Breast epithelium (tissue), 3 donors: ENCODE data around the gene PTPRU.

ENCODE experiments used
- POLR2AphosphoS5 ChIP-seq, 3 donors: sonication (generic); formaldehyde crosslinking; IDR thresholded peaks; one replicate each; pipeline ENCODE4 v1.6.1; 2017; ENCODE audit warnings: antibody characterized with exemption in 3 of 3
- TF ChIP-seq, protein P1 (sequence below), 3 donors: fragments of 450-650 bp; IDR thresholded peaks; one replicate each; pipeline ENCODE4 v1.5.1; 2016 to 2017; ENCODE audit warnings: antibody characterized with exemption in 3 of 3, mild to moderate bottlenecking in 3 of 3, moderate library complexity in 3 of 3

DNA sequence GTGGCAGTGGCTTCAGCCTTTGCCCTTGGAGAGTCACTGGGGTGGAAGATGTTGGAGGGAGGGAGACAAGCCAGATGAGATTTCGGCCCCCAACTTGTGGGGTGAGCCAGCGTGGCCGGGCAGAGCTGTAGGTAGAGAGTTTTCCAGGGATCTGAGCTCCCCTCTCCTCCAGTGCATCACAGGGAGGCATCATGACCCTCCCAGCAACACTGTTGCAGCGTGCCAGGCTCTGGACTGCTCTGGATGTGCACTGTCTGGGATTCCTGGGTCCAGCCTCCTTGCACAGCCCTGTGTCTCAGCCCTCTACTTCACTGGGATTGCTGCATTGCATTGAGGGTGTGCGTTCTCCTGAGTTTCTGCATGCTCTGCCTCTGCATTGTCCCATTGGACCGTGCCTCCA is 8.9 kb downstream of the PTPRU start:
- no peak for TF ChIP-seq POLR2AphosphoS5 (IDR thresholded peaks at IDR 0.05)
- TF ChIP-seq, protein P1, sequence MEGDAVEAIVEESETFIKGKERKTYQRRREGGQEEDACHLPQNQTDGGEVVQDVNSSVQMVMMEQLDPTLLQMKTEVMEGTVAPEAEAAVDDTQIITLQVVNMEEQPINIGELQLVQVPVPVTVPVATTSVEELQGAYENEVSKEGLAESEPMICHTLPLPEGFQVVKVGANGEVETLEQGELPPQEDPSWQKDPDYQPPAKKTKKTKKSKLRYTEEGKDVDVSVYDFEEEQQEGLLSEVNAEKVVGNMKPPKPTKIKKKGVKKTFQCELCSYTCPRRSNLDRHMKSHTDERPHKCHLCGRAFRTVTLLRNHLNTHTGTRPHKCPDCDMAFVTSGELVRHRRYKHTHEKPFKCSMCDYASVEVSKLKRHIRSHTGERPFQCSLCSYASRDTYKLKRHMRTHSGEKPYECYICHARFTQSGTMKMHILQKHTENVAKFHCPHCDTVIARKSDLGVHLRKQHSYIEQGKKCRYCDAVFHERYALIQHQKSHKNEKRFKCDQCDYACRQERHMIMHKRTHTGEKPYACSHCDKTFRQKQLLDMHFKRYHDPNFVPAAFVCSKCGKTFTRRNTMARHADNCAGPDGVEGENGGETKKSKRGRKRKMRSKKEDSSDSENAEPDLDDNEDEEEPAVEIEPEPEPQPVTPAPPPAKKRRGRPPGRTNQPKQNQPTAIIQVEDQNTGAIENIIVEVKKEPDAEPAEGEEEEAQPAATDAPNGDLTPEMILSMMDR (IDR thresholded peaks at IDR 0.05): no peak
